SK-N-MC (cell line): ENCODE measurements around the gene HEMGN.

Experiments used
- DNase-seq: peaks from one replicate; pipeline ENCODE4 v3.0.0-alpha.2; 2011; ENCODE audit warnings: low read depth, low spot score
- H3K27ac ChIP-seq: fragments of 200-600 bp; sonication (generic); 2 replicates; pipeline ENCODE4 v1.5.1; 2016; ENCODE audit warnings: mixed run types
- H3K36me3 ChIP-seq: fragments of 200-600 bp; sonication (generic); 2 replicates; pipeline ENCODE4 v1.6.1; 2017; ENCODE audit warnings: antibody characterized with exemption, low read length, mixed read lengths; ENCODE audit not compliant: insufficient read depth
- H3K4me3 ChIP-seq: fragments of 200-600 bp; sonication (generic); 2 replicates; pipeline ENCODE4 v1.5.1; 2016
- H3K9ac ChIP-seq: fragments of 200-600 bp; sonication (generic); 2 replicates; pipeline ENCODE4 v1.8.0; 2017; ENCODE audit warnings: mixed run types, mixed read lengths; ENCODE audit not compliant: insufficient read length
- H3K9me3 ChIP-seq: fragments of 200-600 bp; sonication (generic); 2 replicates; pipeline ENCODE4 v1.6.1; 2017; ENCODE audit warnings: low read depth, mild to moderate bottlenecking, antibody characterized with exemption, low read length, moderate library complexity, mixed read lengths
- EZH2 ChIP-seq: fragments of 200-600 bp; sonication (generic); IDR thresholded peaks from one replicate; pipeline ENCODE4 v1.6.1; 2017; ENCODE audit warnings: antibody characterized with exemption
- FOXP2 ChIP-seq: optimal IDR thresholded peaks from 2 replicates; pipeline ENCODE3; 2011; ENCODE audit warnings: mild to moderate bottlenecking, moderate library complexity; ENCODE audit not compliant: insufficient read depth; ENCODE audit errors: extremely low read length, control extremely low read depth
- POLR2AphosphoS5 ChIP-seq: IDR thresholded peaks from 2 replicates; pipeline ENCODE4 v1.6.1; 2012; ENCODE audit warnings: mild to moderate bottlenecking, low read depth, low read length, borderline replicate concordance

Gene HEMGN

DNA sequence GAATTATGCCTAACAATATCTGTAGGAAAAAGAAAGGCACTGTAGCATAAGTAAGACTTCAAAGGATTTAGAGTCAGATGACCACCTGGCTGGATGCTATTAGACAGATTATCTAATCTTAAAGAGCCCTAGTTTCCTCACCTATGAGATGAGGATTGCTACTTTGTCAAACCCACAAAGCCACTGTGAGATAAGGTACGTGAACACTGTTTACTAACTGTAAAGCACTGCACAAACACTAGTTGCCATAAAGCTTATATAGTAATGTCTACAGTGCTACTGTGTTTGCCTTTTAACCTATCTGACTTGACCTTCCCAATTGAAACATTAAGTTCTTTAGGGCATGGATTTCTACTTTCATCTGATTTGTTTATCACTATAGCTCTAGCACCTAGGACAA is 26.0 kb downstream of the HEMGN start:
- Histone ChIP-seq H3K9ac (no peak overlapping the region), H3K4me3 (no peak overlapping the region), H3K36me3 (peaks cover 45% of the 10 kb centered on the region), H3K9me3 (no peaks in the 10 kb centered on the region), H3K27ac (no peak overlapping the region)
- no peak for DNase-seq
- TF ChIP-seq POLR2AphosphoS5: no peak
- TF ChIP-seq FOXP2: no peak
- no peak for TF ChIP-seq EZH2

DNA sequence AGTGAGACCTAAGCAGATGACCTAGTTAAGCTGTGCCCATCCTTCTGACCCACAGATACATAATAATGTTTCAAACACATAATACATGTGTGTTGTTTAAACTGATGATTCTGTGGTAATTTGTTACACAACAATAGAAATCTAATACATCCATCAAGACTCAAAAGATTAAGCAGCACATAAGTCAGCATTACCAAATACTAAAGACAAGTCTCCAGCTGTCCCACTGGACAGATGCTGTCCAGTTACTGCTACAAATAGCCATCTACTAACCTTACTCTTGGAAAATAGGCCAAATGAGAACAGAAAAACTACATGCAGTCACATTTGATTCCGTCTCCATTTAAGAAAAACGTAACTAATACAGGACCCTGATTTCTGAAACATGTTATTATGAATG is 26.4 kb downstream of the HEMGN start:
- DNase-seq: no peak
- TF ChIP-seq EZH2 (no peak), FOXP2 (no peak), POLR2AphosphoS5 (no peak)
- no peak overlapping the region for H3K4me3 ChIP-seq
- H3K9ac ChIP-seq: no peak overlapping the region
- H3K36me3 ChIP-seq: peaks cover 45% of the 10 kb centered on the region
- no peak overlapping the region for H3K27ac ChIP-seq
- no peaks in the 10 kb centered on the region for H3K9me3 ChIP-seq

- no peak overlapping the region for H3K4me3 ChIP-seq
- H3K27ac ChIP-seq: no peak overlapping the region
- TF ChIP-seq POLR2AphosphoS5 (no peak), EZH2 (no peak), FOXP2 (no peak)
- H3K9ac ChIP-seq: no peak overlapping the region
- H3K9me3 ChIP-seq: no peaks in the 10 kb centered on the region
- peaks cover 45% of the 10 kb centered on the region for H3K36me3 ChIP-seq
- DNase-seq: no peak
These were observed 27.6 kb downstream of the HEMGN start for GRCh38 chr9:97910357-97910756.

GRCh38 chr9:97908705-97909104 is 29.3 kb downstream of the HEMGN start:
- DNase-seq: no peak
- no peak overlapping the region for H3K9ac ChIP-seq
- H3K9me3 ChIP-seq: no peaks in the 10 kb centered on the region
- peaks cover 45% of the 10 kb centered on the region for H3K36me3 ChIP-seq
- no peak overlapping the region for H3K27ac ChIP-seq
- H3K4me3 ChIP-seq: no peak overlapping the region
- TF ChIP-seq EZH2 (no peak), FOXP2 (no peak), POLR2AphosphoS5 (no peak)

- no peak for DNase-seq
- TF ChIP-seq FOXP2: no peak
- no peak for TF ChIP-seq EZH2
- no peak for TF ChIP-seq POLR2AphosphoS5
- Histone ChIP-seq H3K4me3 (no peak overlapping the region), H3K36me3 (peaks cover 35% of the 10 kb centered on the region; the same call in 1 of the 2 replicates), H3K9ac (no peak overlapping the region), H3K9me3 (no peaks in the 10 kb centered on the region), H3K27ac (no peak overlapping the region)
These were observed 30.3 kb downstream of the HEMGN start for GRCh38 chr9:97907632-97908031.

DNA sequence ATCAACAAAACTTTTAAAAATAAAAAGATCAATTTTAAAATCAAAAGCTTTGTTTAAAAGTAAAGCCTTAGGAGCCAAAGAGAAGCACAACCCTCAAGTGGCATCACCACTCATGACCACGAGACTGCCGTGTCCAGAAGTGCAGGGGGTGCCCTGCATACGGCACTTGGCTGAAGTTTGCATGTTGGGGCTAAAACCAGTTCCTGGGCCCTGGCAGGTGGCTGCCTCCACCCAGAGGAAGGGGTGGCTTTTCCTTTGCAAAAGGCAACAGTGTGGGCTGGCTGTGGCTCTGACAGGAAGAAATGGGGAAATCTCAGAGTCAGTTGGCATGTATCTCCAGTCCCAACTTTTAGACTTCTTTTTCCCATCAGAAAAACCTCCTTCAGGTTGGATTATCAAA is 30.9 kb downstream of the HEMGN start:
- H3K9ac ChIP-seq: no peak overlapping the region
- DNase-seq: no peak
- TF ChIP-seq EZH2 (no peak), FOXP2 (no peak), POLR2AphosphoS5 (no peak)
- no peaks in the 10 kb centered on the region for H3K9me3 ChIP-seq
- H3K27ac ChIP-seq: no peak overlapping the region
- H3K4me3 ChIP-seq: no peak overlapping the region
- peaks cover 29% of the 10 kb centered on the region; the same call in 1 of the 2 replicates for H3K36me3 ChIP-seq

GRCh38 chr9:97906236-97906831 is 31.6 kb downstream of the HEMGN start:
- H3K36me3 ChIP-seq: peaks cover 22% of the 10 kb centered on the region; the same call in 1 of the 2 replicates
- TF ChIP-seq FOXP2 (no peak), POLR2AphosphoS5 (no peak), EZH2 (no peak)
- H3K9me3 ChIP-seq: no peaks in the 10 kb centered on the region
- H3K27ac ChIP-seq: no peak overlapping the region
- no peak for DNase-seq
- H3K9ac ChIP-seq: no peak overlapping the region
- H3K4me3 ChIP-seq: no peak overlapping the region

- no peak overlapping the region for H3K27ac ChIP-seq
- H3K36me3 ChIP-seq: peaks cover 14% of the 10 kb centered on the region; the same call in 1 of the 2 replicates
- no peaks in the 10 kb centered on the region for H3K9me3 ChIP-seq
- no peak for DNase-seq
- no peak overlapping the region for H3K4me3 ChIP-seq
- TF ChIP-seq POLR2AphosphoS5: no peak
- TF ChIP-seq EZH2: no peak
- TF ChIP-seq FOXP2: no peak
- H3K9ac ChIP-seq: no peak overlapping the region
These were observed 32.7 kb downstream of the HEMGN start for GRCh38 chr9:97905228-97905627.

DNA sequence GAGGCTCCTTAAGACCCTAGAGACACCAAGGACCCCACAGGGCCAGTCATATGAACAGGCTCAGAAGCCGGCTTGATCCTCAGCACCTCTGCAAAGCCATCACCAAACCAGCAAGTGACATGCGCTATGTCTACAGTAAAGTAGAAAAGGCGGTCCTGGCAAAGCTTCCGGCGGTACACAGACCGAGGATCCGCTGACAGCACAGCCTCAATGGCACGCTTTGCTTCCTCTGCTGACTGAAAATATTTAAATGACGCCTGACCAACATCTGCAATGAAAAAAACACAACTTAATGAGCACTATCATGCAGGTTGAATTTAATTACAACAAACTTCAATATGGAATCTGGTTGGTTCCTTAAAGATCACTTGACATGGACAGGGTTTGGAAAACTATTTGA is 33.2 kb downstream of the HEMGN start:
- TF ChIP-seq FOXP2: no peak
- no peak for TF ChIP-seq POLR2AphosphoS5
- no peak for TF ChIP-seq EZH2
- DNase-seq: no peak
- no peak overlapping the region for H3K27ac ChIP-seq
- H3K4me3 ChIP-seq: no peak overlapping the region
- H3K9ac ChIP-seq: no peak overlapping the region
- no peaks in the 10 kb centered on the region for H3K9me3 ChIP-seq
- peaks cover 9% of the 10 kb centered on the region; the same call in 1 of the 2 replicates for H3K36me3 ChIP-seq
